Measurements from ENCODE around the gene ALMS1. TPM values are rescaled to one million over a fixed set of nuclear protein-coding genes. Genes with fewer than 3 reads are reported as not detected.

The ALMS1 gene
- total and polyA plus RNA-seq, 2 donors (not counting 3 experiments of a cell fraction or from before 2014, with no cell fraction given): 5.7 to 15.4 TPM

- TF ChIP-seq POLR2AphosphoS5 (IDR thresholded peaks at IDR 0.05; ENCODE audit: insufficient read depth, low read depth, low read length) (no peak), CTCF (IDR thresholded peaks at IDR 0.05; ENCODE audit: extremely low read depth in 1 of 2, insufficient read depth in 1 of 2, low read depth in 1 of 2, low read length in 2 of 2) (no peak), MAX (IDR thresholded peaks at IDR 0.05; ENCODE audit: insufficient read depth, insufficient read length) (no peak), GATA2 (IDR thresholded peaks at IDR 0.05; ENCODE audit: insufficient read depth, insufficient read length, low read depth, low read length) (no peak), MYC (IDR thresholded peaks at IDR 0.05; ENCODE audit: low read depth, low read length) (no peak), JUN (IDR thresholded peaks at IDR 0.05; ENCODE audit: borderline replicate concordance, insufficient read depth, insufficient read length, low read depth) (no peak), EZH2 (IDR thresholded peaks at IDR 0.05; ENCODE audit: borderline replicate concordance, low read depth, low read length, severe bottlenecking) (no peak), POLR2A (IDR thresholded peaks at IDR 0.05; ENCODE audit: low read depth, low read length) (no peak), FOS (IDR thresholded peaks at IDR 0.05; ENCODE audit: borderline replicate concordance, insufficient read depth, low read length) (no peak)
- Histone ChIP-seq H4K20me1 (replicated peaks; ENCODE audit: control insufficient read depth, extremely low read depth, insufficient read depth, low read length) (no peaks in the 10 kb centered on the region), H3K9ac (replicated peaks; ENCODE audit: extremely low read depth, insufficient read depth, low read length) (no peak overlapping the region), H3K4me2 (ENCODE audit: insufficient read depth, low read length) (no peak overlapping the region), H3K9me3 (replicated peaks; ENCODE audit: control insufficient read depth, insufficient read depth, low read length) (no peaks in the 10 kb centered on the region), H3K4me1 (ENCODE audit: control insufficient read depth, extremely low read depth, insufficient read depth, low read length) (no peaks in the 10 kb centered on the region), H3K36me3 (ENCODE audit: control insufficient read depth in 2 of 2, extremely low read depth in 1 of 2, insufficient read depth in 2 of 2, low read length in 2 of 2) (no peaks in the 10 kb centered on the region), H2AFZ (ENCODE audit: low read depth, low read length) (no peak overlapping the region), H3K27ac (ENCODE audit: insufficient read depth, low read depth, low read length) (no peak overlapping the region), H3K27me3 (ENCODE audit: control insufficient read depth in 2 of 2, insufficient read depth in 2 of 2, low read length in 2 of 2) (no peaks in the 10 kb centered on the region), H3K9me1 (replicated peaks; ENCODE audit: control insufficient read depth, extremely low read depth, insufficient read depth, low read length) (no peaks in the 10 kb centered on the region), H3K79me2 (ENCODE audit: control insufficient read depth, insufficient read depth, low read length) (no peaks in the 10 kb centered on the region), H3K4me3 (replicated peaks in 1 of 3; ENCODE audit: insufficient read depth in 1 of 3, low read depth in 1 of 3, low read length in 3 of 3) (no peak overlapping the region)
- POLR2A ChIA-PET: no interaction called here
- FAIRE-seq (no peak), DNase-seq (ENCODE audit: low read depth, low spot score) (no peak)
- CTCF ChIA-PET: no interaction called here
- dilution Hi-C loops (cut with MboI; ENCODE audit: extremely low pct_ligation_motif_present, low sequenced_read_pairs): no loop called here
- no TSS peak for BruUV-seq (replicated peaks)
- intact Hi-C loops (cut with micrococcal nuclease): no loop called here
These were observed 16.9 kb downstream of the ALMS1 start for GRCh38 chr2:73402386-73403103.
